Right kidney (tissue), 1 donor: ENCODE data around the gene ARVCF.

Experiments
- DNase-seq: peaks from one replicate; pipeline ENCODE4 v3.0.0-alpha.2; 2016

Gene ARVCF

GRCh38 chr22:20032407-20032991, 15.9 kb upstream of the ARVCF start:
- DNase-seq, result no peak

GRCh38 chr22:20031732-20032406, 15.2 kb upstream of the ARVCF start:
- no peak for DNase-seq

GRCh38 chr22:20029550-20030225, 13.1 kb upstream of the ARVCF start:
- no peak for DNase-seq

- DNase-seq, result no peak
These were observed 12.4 kb upstream of the ARVCF start for GRCh38 chr22:20028855-20029549.

- DNase-seq, result no peak
These were observed 11.6 kb upstream of the ARVCF start for GRCh38 chr22:20027966-20028854.

GRCh38 chr22:20026996-20027601, 10.5 kb upstream of the ARVCF start:
- no peak for DNase-seq

- DNase-seq, result no peak
These were observed 9.7 kb upstream of the ARVCF start for GRCh38 chr22:20026204-20026908.

- DNase-seq, result no peak
These were observed 9.0 kb upstream of the ARVCF start for GRCh38 chr22:20025401-20026203.

GRCh38 chr22:20024650-20025397, 8.2 kb upstream of the ARVCF start:
- DNase-seq, result no peak

GRCh38 chr22:20024225-20024624, 7.6 kb upstream of the ARVCF start:
- DNase-seq, result no peak

- no peak for DNase-seq
These were observed 6.5 kb upstream of the ARVCF start for GRCh38 chr22:20022978-20023613.

- no peak for DNase-seq
These were observed 5.8 kb upstream of the ARVCF start for GRCh38 chr22:20022231-20022977.

GRCh38 chr22:20021196-20022181, 4.9 kb upstream of the ARVCF start:
- no peak for DNase-seq

- DNase-seq, result peak; percentile 87
These were observed 4.0 kb upstream of the ARVCF start, which contains the start of gene TANGO2 for GRCh38 chr22:20020533-20021195. TANGO2 (plus strand) TSS chr22:20021110; CDS start chr22:20036799, 15,689 bp downstream.

- no peak for DNase-seq
These were observed 3.3 kb upstream of the ARVCF start for GRCh38 chr22:20019661-20020532.
